ENCODE results near the gene SCGB1D2. TPM values are rescaled to one million over a fixed set of nuclear protein-coding genes. Genes with fewer than 3 reads are reported as not detected.

Gene SCGB1D2
- total RNA-seq, 2 experiments from 2014 or later = not detected

- Histone ChIP-seq H3K9me2 (ENCODE audit: insufficient read depth, low read length) (no peaks in the 10 kb centered on the region), H3K4me1 (ENCODE audit: insufficient read depth, low read length, poor library complexity, severe bottlenecking) (no peaks in the 10 kb centered on the region), H4K20me1 (ENCODE audit: insufficient read depth, low read length) (no peaks in the 10 kb centered on the region), H3K9me3 (ENCODE audit: low read length) (no peaks in the 10 kb centered on the region), H3K27ac (ENCODE audit: low read depth, low read length, poor library complexity, severe bottlenecking) (no peak overlapping the region), H2AFZ (ENCODE audit: low read length) (no peak overlapping the region), H3K4me2 (ENCODE audit: low read length) (no peak overlapping the region), H3K79me2 (ENCODE audit: insufficient read depth, low read depth, low read length) (no peaks in the 10 kb centered on the region), H3K4me3 (ENCODE audit: low read depth, low read length, poor library complexity, severe bottlenecking) (no peak overlapping the region), H3K36me3 (ENCODE audit: insufficient read depth, low read length) (no peaks in the 10 kb centered on the region)
- ChIA-PET POLR2A (no interaction called here), CTCF (ENCODE audit: unreplicated experiment) (no interaction called here)
- no TSS peak for BruUV-seq (replicated peaks)
- TF ChIP-seq EZH2phosphoT487 (IDR thresholded peaks at IDR 0.05; ENCODE audit: borderline replicate concordance, low read depth, low read length) = no peak
- TF ChIP-seq CTCF (conservative IDR thresholded peaks at IDR 0.05; ENCODE audit: low read length) = peak; percentile 63
- intact Hi-C loops (cut with micrococcal nuclease; ENCODE audit: unreplicated experiment) = no loop called here
- peak; percentile 24 for DNase-seq (ENCODE audit: low spot score)
Observed at GRCh38 chr11:62245271-62245753, 3.3 kb downstream of the SCGB1D2 start.

GRCh38 chr11:62251698-62252097 is 9.7 kb downstream of the SCGB1D2 start:
- 0 out of 2 replicates have a peak, but pooled peaks cover 13% of the 10 kb centered on the region for H3K9me3 ChIP-seq (ENCODE audit: low read length)
- H4K20me1 ChIP-seq (ENCODE audit: insufficient read depth, low read length) = no peaks in the 10 kb centered on the region
- POLR2A ChIA-PET = no interaction called here
- TF ChIP-seq EZH2phosphoT487 (IDR thresholded peaks at IDR 0.05; ENCODE audit: borderline replicate concordance, low read depth, low read length) = no peak
- TF ChIP-seq CTCF (conservative IDR thresholded peaks at IDR 0.05; ENCODE audit: low read length) = no peak
- no TSS peak for BruUV-seq (replicated peaks)
- no peaks in the 10 kb centered on the region for H3K36me3 ChIP-seq (ENCODE audit: insufficient read depth, low read length)
- CTCF ChIA-PET (ENCODE audit: unreplicated experiment) = no interaction called here
- no peak overlapping the region for H3K4me2 ChIP-seq (ENCODE audit: low read length)
- no peak overlapping the region for H3K27ac ChIP-seq (ENCODE audit: low read depth, low read length, poor library complexity, severe bottlenecking)
- no peaks in the 10 kb centered on the region for H3K9me2 ChIP-seq (ENCODE audit: insufficient read depth, low read length)
- no peaks in the 10 kb centered on the region for H3K4me1 ChIP-seq (ENCODE audit: insufficient read depth, low read length, poor library complexity, severe bottlenecking)
- intact Hi-C loops (cut with micrococcal nuclease; ENCODE audit: unreplicated experiment) = no loop called here
- DNase-seq (ENCODE audit: low spot score) = no peak
- H3K79me2 ChIP-seq (ENCODE audit: insufficient read depth, low read depth, low read length) = no peaks in the 10 kb centered on the region
- no peak overlapping the region for H2AFZ ChIP-seq (ENCODE audit: low read length)
- H3K4me3 ChIP-seq (ENCODE audit: low read depth, low read length, poor library complexity, severe bottlenecking) = no peak overlapping the region

- no peak overlapping the region for H3K4me2 ChIP-seq (ENCODE audit: low read length)
- H4K20me1 ChIP-seq (ENCODE audit: insufficient read depth, low read length) = no peaks in the 10 kb centered on the region
- DNase-seq (ENCODE audit: low spot score) = no peak
- no peak for TF ChIP-seq EZH2phosphoT487 (IDR thresholded peaks at IDR 0.05; ENCODE audit: borderline replicate concordance, low read depth, low read length)
- no peak for TF ChIP-seq CTCF (conservative IDR thresholded peaks at IDR 0.05; ENCODE audit: low read length)
- ChIA-PET CTCF (ENCODE audit: unreplicated experiment) (no interaction called here), POLR2A (no interaction called here)
- no TSS peak for BruUV-seq (replicated peaks)
- no peak overlapping the region for H3K4me3 ChIP-seq (ENCODE audit: low read depth, low read length, poor library complexity, severe bottlenecking)
- no peaks in the 10 kb centered on the region for H3K4me1 ChIP-seq (ENCODE audit: insufficient read depth, low read length, poor library complexity, severe bottlenecking)
- no peaks in the 10 kb centered on the region for H3K36me3 ChIP-seq (ENCODE audit: insufficient read depth, low read length)
- no peaks in the 10 kb centered on the region for H3K9me2 ChIP-seq (ENCODE audit: insufficient read depth, low read length)
- no peaks in the 10 kb centered on the region for H3K79me2 ChIP-seq (ENCODE audit: insufficient read depth, low read depth, low read length)
- 0 out of 2 replicates have a peak, but pooled peaks cover 13% of the 10 kb centered on the region for H3K9me3 ChIP-seq (ENCODE audit: low read length)
- no peak overlapping the region for H2AFZ ChIP-seq (ENCODE audit: low read length)
- H3K27ac ChIP-seq (ENCODE audit: low read depth, low read length, poor library complexity, severe bottlenecking) = no peak overlapping the region
- intact Hi-C loops (cut with micrococcal nuclease; ENCODE audit: unreplicated experiment) = no loop called here
Observed at GRCh38 chr11:62253999-62254542, 12.0 kb downstream of the SCGB1D2 start.
